WTC11 (cell line): ENCODE data around the gene TNNT2.

Experiments used
- ELF4 ChIP-seq: sonication (generic); formaldehyde crosslinking; IDR thresholded peaks from 2 replicates; pipeline ENCODE4 v1.8.1; 2022; ENCODE audit warnings: low read depth, mild to moderate bottlenecking, moderate library complexity, missing genetic modification reagents
- ESRRA ChIP-seq: sonication (generic); formaldehyde crosslinking; IDR thresholded peaks from 2 replicates; pipeline ENCODE4 v1.8.1; 2022; ENCODE audit warnings: mild to moderate bottlenecking, missing genetic modification reagents, borderline replicate concordance
- SP1 ChIP-seq: sonication (generic); formaldehyde crosslinking; conservative IDR thresholded peaks from 2 replicates; pipeline ENCODE4 v1.8.1; 2022; ENCODE audit warnings: missing genetic modification reagents
- TEAD4 ChIP-seq: sonication (generic); formaldehyde crosslinking; IDR thresholded peaks from 2 replicates; pipeline ENCODE4 v1.8.0; 2022; ENCODE audit warnings: mild to moderate bottlenecking, missing genetic modification reagents
- TF ChIP-seq, protein P1 (sequence below): sonication (generic); formaldehyde crosslinking; conservative IDR thresholded peaks from 2 replicates; pipeline ENCODE4 v1.8.1; 2023; ENCODE audit warnings: mild to moderate bottlenecking, low read depth, missing genetic modification reagents, moderate library complexity
- TF ChIP-seq, protein P2 (sequence below): fragments of 200-600 bp; IDR thresholded peaks from 2 replicates; pipeline ENCODE4 v1.8.0; 2022; ENCODE audit warnings: antibody characterized with exemption
- TF ChIP-seq, protein P3 (sequence below): sonication (generic); formaldehyde crosslinking; IDR thresholded peaks from 2 replicates; pipeline ENCODE4 v1.8.0; 2022; ENCODE audit warnings: mild to moderate bottlenecking, missing genetic modification reagents
- TF ChIP-seq, protein P4 (sequence below): sonication (generic); formaldehyde crosslinking; IDR thresholded peaks from 2 replicates; pipeline ENCODE4 v1.8.1; 2023; ENCODE audit warnings: mild to moderate bottlenecking, missing genetic modification reagents, borderline replicate concordance
- TF ChIP-seq, protein P5 (sequence below): sonication (generic); formaldehyde crosslinking; conservative IDR thresholded peaks from 2 replicates; pipeline ENCODE4 v1.8.1; 2022; ENCODE audit warnings: mild to moderate bottlenecking, missing genetic modification reagents

DNA sequence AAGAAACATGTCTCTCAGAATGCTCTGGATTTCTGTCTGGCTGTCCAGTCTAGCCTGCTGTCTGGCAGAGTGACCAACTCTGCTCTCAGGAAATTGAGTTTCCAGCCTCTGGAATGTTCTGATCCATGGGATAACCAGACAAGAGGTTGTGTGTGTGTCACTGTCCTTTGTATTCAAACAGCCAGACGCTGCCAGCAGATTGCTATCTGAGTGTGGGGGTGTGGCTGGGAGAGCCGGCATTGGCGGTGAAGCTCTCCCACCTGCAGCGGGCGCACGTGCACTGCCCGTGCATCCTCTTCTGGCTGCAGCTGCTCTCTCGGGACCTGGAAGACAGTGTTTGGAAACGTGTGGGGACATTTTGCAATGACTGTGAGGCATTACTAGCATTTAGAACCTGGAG is 68.1 kb downstream of the TNNT2 start:
- TF ChIP-seq TEAD4 (CRISPR knock-in tag) (peak; percentile 69; the same call in 1 of the 2 replicates), ESRRA (no peak), SP1 (CRISPR knock-in tag) (peak; percentile 46; the same call in 1 of the 2 replicates), ELF4 (CRISPR knock-in tag) (no peak)
- TF ChIP-seq, protein P1, sequence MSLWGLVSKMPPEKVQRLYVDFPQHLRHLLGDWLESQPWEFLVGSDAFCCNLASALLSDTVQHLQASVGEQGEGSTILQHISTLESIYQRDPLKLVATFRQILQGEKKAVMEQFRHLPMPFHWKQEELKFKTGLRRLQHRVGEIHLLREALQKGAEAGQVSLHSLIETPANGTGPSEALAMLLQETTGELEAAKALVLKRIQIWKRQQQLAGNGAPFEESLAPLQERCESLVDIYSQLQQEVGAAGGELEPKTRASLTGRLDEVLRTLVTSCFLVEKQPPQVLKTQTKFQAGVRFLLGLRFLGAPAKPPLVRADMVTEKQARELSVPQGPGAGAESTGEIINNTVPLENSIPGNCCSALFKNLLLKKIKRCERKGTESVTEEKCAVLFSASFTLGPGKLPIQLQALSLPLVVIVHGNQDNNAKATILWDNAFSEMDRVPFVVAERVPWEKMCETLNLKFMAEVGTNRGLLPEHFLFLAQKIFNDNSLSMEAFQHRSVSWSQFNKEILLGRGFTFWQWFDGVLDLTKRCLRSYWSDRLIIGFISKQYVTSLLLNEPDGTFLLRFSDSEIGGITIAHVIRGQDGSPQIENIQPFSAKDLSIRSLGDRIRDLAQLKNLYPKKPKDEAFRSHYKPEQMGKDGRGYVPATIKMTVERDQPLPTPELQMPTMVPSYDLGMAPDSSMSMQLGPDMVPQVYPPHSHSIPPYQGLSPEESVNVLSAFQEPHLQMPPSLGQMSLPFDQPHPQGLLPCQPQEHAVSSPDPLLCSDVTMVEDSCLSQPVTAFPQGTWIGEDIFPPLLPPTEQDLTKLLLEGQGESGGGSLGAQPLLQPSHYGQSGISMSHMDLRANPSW (CRISPR knock-in tag), result no peak
- TF ChIP-seq, protein P2, sequence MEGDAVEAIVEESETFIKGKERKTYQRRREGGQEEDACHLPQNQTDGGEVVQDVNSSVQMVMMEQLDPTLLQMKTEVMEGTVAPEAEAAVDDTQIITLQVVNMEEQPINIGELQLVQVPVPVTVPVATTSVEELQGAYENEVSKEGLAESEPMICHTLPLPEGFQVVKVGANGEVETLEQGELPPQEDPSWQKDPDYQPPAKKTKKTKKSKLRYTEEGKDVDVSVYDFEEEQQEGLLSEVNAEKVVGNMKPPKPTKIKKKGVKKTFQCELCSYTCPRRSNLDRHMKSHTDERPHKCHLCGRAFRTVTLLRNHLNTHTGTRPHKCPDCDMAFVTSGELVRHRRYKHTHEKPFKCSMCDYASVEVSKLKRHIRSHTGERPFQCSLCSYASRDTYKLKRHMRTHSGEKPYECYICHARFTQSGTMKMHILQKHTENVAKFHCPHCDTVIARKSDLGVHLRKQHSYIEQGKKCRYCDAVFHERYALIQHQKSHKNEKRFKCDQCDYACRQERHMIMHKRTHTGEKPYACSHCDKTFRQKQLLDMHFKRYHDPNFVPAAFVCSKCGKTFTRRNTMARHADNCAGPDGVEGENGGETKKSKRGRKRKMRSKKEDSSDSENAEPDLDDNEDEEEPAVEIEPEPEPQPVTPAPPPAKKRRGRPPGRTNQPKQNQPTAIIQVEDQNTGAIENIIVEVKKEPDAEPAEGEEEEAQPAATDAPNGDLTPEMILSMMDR, result no peak
- TF ChIP-seq, protein P3, sequence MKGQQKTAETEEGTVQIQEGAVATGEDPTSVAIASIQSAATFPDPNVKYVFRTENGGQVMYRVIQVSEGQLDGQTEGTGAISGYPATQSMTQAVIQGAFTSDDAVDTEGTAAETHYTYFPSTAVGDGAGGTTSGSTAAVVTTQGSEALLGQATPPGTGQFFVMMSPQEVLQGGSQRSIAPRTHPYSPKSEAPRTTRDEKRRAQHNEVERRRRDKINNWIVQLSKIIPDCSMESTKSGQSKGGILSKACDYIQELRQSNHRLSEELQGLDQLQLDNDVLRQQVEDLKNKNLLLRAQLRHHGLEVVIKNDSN, result peak; percentile 78; the same call in 1 of the 2 replicates
- TF ChIP-seq, protein P4, sequence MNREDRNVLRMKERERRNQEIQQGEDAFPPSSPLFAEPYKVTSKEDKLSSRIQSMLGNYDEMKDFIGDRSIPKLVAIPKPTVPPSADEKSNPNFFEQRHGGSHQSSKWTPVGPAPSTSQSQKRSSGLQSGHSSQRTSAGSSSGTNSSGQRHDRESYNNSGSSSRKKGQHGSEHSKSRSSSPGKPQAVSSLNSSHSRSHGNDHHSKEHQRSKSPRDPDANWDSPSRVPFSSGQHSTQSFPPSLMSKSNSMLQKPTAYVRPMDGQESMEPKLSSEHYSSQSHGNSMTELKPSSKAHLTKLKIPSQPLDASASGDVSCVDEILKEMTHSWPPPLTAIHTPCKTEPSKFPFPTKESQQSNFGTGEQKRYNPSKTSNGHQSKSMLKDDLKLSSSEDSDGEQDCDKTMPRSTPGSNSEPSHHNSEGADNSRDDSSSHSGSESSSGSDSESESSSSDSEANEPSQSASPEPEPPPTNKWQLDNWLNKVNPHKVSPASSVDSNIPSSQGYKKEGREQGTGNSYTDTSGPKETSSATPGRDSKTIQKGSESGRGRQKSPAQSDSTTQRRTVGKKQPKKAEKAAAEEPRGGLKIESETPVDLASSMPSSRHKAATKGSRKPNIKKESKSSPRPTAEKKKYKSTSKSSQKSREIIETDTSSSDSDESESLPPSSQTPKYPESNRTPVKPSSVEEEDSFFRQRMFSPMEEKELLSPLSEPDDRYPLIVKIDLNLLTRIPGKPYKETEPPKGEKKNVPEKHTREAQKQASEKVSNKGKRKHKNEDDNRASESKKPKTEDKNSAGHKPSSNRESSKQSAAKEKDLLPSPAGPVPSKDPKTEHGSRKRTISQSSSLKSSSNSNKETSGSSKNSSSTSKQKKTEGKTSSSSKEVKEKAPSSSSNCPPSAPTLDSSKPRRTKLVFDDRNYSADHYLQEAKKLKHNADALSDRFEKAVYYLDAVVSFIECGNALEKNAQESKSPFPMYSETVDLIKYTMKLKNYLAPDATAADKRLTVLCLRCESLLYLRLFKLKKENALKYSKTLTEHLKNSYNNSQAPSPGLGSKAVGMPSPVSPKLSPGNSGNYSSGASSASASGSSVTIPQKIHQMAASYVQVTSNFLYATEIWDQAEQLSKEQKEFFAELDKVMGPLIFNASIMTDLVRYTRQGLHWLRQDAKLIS (CRISPR knock-in tag), result no peak
- TF ChIP-seq, protein P5, sequence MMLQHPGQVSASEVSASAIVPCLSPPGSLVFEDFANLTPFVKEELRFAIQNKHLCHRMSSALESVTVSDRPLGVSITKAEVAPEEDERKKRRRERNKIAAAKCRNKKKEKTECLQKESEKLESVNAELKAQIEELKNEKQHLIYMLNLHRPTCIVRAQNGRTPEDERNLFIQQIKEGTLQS (CRISPR knock-in tag), result no peak
